ENCODE measurements around the gene PLCB2. TPM values are rescaled to one million over a fixed set of nuclear protein-coding genes. Genes with fewer than 3 reads are reported as not detected.

PLCB2 gene
- total and polyA plus RNA-seq, 9 of the 15 experiments (the other 6 are each of a cell fraction or from before 2014, with no cell fraction given): 0.37 to 12.3 (median 8.0) TPM

DNA sequence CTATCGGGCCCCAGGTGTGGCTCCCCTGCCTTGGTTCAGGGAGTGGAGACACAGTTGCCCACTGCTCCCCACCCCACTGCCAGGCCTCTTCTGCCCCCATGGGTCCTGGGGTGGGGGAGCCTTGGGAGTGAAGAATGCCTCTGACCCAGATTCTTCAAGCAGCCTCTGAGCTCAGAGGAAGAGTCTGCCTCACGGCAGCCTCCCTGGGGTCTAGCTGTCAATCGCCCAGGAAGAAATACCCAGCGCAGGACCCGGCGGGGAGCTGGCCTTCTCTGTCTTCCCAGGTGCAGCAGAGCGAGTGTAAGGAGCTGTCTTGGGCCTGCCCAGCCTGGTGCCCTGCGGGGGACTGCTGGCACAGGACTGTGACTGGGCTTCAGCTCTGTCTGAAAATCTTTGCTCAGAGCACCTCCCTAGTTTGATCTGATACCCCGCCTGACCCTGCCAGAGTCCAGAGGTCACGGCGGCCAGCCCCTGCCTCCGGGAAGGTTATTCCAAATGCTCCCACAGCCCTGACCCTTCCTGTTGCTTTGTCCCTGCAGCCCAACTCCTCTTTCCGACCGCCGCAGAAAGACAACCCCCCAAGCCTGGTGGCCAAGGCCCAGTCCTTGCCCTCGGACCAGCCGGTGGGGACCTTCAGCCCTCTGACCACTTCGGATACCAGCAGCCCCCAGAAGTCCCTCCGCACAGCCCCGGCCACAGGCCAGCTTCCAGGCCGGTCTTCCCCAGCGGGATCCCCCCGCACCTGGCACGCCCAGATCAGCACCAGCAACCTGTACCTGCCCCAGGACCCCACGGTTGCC, 35.9 kb downstream of the PLCB2 start:
- H3K4me3 ChIP-seq: no peak overlapping the region
- 14% methylated on average over 25 of the region's 25 CpGs for WGBS (ENCODE audit: insufficient coverage, low coverage, missing lambda C conversion rate)
- DNase-seq (ENCODE audit: extremely low read depth in 1 of 4, low spot score in 3 of 4) (no peak), FAIRE-seq (no peak), ATAC-seq (no peak)
- H3K4me1 ChIP-seq (replicated peaks in 1 of 2; ENCODE audit: control insufficient read depth in 2 of 2, insufficient read depth in 2 of 2, low read length in 2 of 2): peaks cover 3 to 32% of the 10 kb centered on the region in 2 experiments
- H3K4me2 ChIP-seq (ENCODE audit: insufficient read depth, low read length): no peak overlapping the region
- H3K79me2 ChIP-seq (ENCODE audit: control insufficient read depth, insufficient read depth, low read length): no peaks in the 10 kb centered on the region
- H3K9me3 ChIP-seq (replicated peaks; ENCODE audit: control insufficient read depth, insufficient read depth, low read depth, low read length): no peaks in the 10 kb centered on the region
- H3K9ac ChIP-seq (ENCODE audit: insufficient read depth in 1 of 2, low read depth in 2 of 2, low read length in 2 of 2): peak overlapping the region in 1 of 2 experiments; percentile 50; a peak in 1 of 4 replicates
- intact Hi-C loops (cut with micrococcal nuclease) (loop anchor here (5.0 kb wide), 2 partner anchors 40 to 485 kb away; no protein-coding TSS in a partner anchor), in situ Hi-C loops (cut with MboI) (loop anchor here (5.0 kb wide), 2 partner anchors 55 to 225 kb away; no protein-coding TSS in a partner anchor)
- no TSS peak for BruUV-seq (replicated peaks)
- no peak overlapping the region for H3K27ac ChIP-seq (ENCODE audit: extremely low read depth, low read depth, low read length)
- no peak overlapping the region for H2AFZ ChIP-seq (ENCODE audit: low read depth, low read length)
- H3K36me3 ChIP-seq (ENCODE audit: control insufficient read depth, insufficient read depth, low read length): no peaks in the 10 kb centered on the region
- H3K27me3 ChIP-seq (ENCODE audit: control insufficient read depth in 2 of 2, insufficient read depth in 2 of 2, low read length in 2 of 2): peaks cover 0 to 19% of the 10 kb centered on the region in 2 experiments; a peak in 2 of 5 replicates
- no peaks in the 10 kb centered on the region for H3K9me1 ChIP-seq (ENCODE audit: control insufficient read depth, insufficient read depth, low read length)
- H4K20me1 ChIP-seq (replicated peaks; ENCODE audit: control insufficient read depth, insufficient read depth, low read length): 0 out of 2 replicates have a peak, but pooled peaks cover 3% of the 10 kb centered on the region
- TF ChIP-seq, protein P1, sequence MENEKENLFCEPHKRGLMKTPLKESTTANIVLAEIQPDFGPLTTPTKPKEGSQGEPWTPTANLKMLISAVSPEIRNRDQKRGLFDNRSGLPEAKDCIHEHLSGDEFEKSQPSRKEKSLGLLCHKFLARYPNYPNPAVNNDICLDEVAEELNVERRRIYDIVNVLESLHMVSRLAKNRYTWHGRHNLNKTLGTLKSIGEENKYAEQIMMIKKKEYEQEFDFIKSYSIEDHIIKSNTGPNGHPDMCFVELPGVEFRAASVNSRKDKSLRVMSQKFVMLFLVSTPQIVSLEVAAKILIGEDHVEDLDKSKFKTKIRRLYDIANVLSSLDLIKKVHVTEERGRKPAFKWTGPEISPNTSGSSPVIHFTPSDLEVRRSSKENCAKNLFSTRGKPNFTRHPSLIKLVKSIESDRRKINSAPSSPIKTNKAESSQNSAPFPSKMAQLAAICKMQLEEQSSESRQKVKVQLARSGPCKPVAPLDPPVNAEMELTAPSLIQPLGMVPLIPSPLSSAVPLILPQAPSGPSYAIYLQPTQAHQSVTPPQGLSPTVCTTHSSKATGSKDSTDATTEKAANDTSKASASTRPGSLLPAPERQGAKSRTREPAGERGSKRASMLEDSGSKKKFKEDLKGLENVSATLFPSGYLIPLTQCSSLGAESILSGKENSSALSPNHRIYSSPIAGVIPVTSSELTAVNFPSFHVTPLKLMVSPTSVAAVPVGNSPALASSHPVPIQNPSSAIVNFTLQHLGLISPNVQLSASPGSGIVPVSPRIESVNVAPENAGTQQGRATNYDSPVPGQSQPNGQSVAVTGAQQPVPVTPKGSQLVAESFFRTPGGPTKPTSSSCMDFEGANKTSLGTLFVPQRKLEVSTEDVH (IDR thresholded peaks at IDR 0.05; ENCODE audit: low read depth, partially characterized antibody): no peak
- TF ChIP-seq NR2C1 (IDR thresholded peaks at IDR 0.05): no peak
- TF ChIP-seq NR2C1 (tag; IDR thresholded peaks at IDR 0.05): 0 out of 2 replicates have a peak, but pooled peaks have one; percentile 24
- ChIA-PET POLR2A (interaction anchor here (1.5 to 1.6 kb wide), 3 partner anchors 16 to 233 kb away, joined by 4 to 5 read pairs (median 5); no protein-coding TSS in a partner anchor), CTCF (ENCODE audit: low intra/inter-chr PET ratio) (interaction anchor here (4.2 to 7.1 kb wide), 2 partner anchors 55 to 227 kb away, joined by 56 to 218 read pairs; no protein-coding TSS in a partner anchor)
